Measurements from ENCODE around the gene UXS1.

DNA sequence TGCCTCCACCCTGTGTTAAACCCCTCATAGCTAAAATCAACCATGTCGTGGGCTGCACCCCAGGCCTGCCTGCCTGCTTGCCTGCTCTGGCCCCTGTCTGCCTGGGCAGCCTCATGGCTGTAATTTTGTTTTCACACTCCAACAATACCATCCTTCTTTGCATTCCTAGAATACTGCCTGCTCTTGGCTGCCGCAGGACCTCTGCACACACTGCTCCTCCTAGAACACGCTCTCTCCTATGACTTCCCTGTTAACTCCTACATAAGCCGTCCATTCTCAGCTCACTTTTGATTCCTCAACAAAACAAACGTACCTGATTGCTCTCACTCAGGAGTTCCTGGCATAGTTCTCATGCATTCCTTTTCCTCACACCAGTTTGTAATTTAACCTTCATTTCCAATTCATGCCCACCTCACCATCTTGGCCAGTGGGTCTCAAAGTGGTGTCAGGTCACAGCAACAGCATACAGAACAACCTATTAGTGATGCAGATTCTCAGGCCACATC, 2.5 kb downstream of the UXS1 start:
- TF ChIP-seq, protein P1, sequence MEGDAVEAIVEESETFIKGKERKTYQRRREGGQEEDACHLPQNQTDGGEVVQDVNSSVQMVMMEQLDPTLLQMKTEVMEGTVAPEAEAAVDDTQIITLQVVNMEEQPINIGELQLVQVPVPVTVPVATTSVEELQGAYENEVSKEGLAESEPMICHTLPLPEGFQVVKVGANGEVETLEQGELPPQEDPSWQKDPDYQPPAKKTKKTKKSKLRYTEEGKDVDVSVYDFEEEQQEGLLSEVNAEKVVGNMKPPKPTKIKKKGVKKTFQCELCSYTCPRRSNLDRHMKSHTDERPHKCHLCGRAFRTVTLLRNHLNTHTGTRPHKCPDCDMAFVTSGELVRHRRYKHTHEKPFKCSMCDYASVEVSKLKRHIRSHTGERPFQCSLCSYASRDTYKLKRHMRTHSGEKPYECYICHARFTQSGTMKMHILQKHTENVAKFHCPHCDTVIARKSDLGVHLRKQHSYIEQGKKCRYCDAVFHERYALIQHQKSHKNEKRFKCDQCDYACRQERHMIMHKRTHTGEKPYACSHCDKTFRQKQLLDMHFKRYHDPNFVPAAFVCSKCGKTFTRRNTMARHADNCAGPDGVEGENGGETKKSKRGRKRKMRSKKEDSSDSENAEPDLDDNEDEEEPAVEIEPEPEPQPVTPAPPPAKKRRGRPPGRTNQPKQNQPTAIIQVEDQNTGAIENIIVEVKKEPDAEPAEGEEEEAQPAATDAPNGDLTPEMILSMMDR (IDR thresholded peaks at IDR 0.05): no peak
- TF ChIP-seq EZH2 (IDR thresholded peaks at IDR 0.05; ENCODE audit: borderline replicate concordance, insufficient read depth, low read depth, low read length, poor library complexity, severe bottlenecking): no peak
